Immature natural killer cell (primary cell): Measurements from ENCODE around the gene OR1F1. TPM values are rescaled to one million over a fixed set of nuclear protein-coding genes. Genes with fewer than 3 reads are reported as not detected.

ENCODE experiments used
- DNase-seq, 3 donors: peaks; one replicate each; pipeline ENCODE4 v3.0.0; 2022; ENCODE audit warnings: mixed read lengths in 1 of 3
- H3K27ac Mint-ChIP-seq, 6 donors: one replicate each; pipeline ENCODE4 v1.8.0; 2020; ENCODE audit warnings: mixed read lengths in 6 of 6, mild to moderate bottlenecking in 5 of 6, inconsistent platforms in 4 of 6, moderate library complexity in 3 of 6
- H3K27me3 Mint-ChIP-seq, 3 donors: one replicate each; pipeline ENCODE4 v1.8.0; 2020 to 2021; ENCODE audit warnings: low read depth in 3 of 3, mild to moderate bottlenecking in 3 of 3, mixed read lengths in 3 of 3, moderate library complexity in 3 of 3, inconsistent platforms in 1 of 3
- H3K36me3 Mint-ChIP-seq, 3 donors: one replicate each; pipeline ENCODE4 v1.8.0; 2020; ENCODE audit warnings: mixed read lengths in 3 of 3, inconsistent platforms in 2 of 3, mild to moderate bottlenecking in 2 of 3
- H3K4me1 Mint-ChIP-seq, 2 donors: one replicate each; pipeline ENCODE4 v1.8.0; 2020; ENCODE audit warnings: inconsistent platforms in 2 of 2, mild to moderate bottlenecking in 2 of 2, mixed read lengths in 2 of 2, moderate library complexity in 1 of 2
- H3K4me3 Mint-ChIP-seq, 5 donors: one replicate each; pipeline ENCODE4 v1.8.0; 2020; ENCODE audit warnings: mild to moderate bottlenecking in 5 of 5, mixed read lengths in 5 of 5, inconsistent platforms in 3 of 5, moderate library complexity in 3 of 5
- H3K9me3 Mint-ChIP-seq, 6 donors: one replicate each; pipeline ENCODE4 v1.8.0; 2020; ENCODE audit warnings: mild to moderate bottlenecking in 6 of 6, mixed read lengths in 6 of 6, inconsistent platforms in 4 of 6, moderate library complexity in 3 of 6
- polyA plus RNA-seq, 3 donors: library from polyadenylated mRNA; unstranded; fragments of 300-500 nt; fragmentation: Illumina TruSeq; gene quantifications; one replicate each; pipeline ENCODE4 v1.2.3, GENCODE V29; 2021

OR1F1 gene
- polyA plus RNA-seq, 3 donors from 2014 or later = not detected

- Mint-ChIP-seq H3K4me3 (no peak overlapping the region), H3K4me1 (peaks cover 11 to 15% of the 10 kb centered on the region in 2 donors), H3K27me3 (peaks cover 9 to 12% (median 10%) of the 10 kb centered on the region in 3 donors), H3K27ac (no peak overlapping the region), H3K36me3 (peaks cover 5 to 6% (median 6%) of the 10 kb centered on the region in 3 donors), H3K9me3 (no peaks in the 10 kb centered on the region)
- no peak for DNase-seq
These were observed 42.3 kb upstream of the OR1F1 start for GRCh38 chr16:3145660-3146059.

- H3K9me3 Mint-ChIP-seq = no peaks in the 10 kb centered on the region
- no peak for DNase-seq
- no peak overlapping the region for H3K27ac Mint-ChIP-seq
- H3K4me1 Mint-ChIP-seq = peaks cover 21 to 30% of the 10 kb centered on the region in 2 donors
- H3K27me3 Mint-ChIP-seq = peaks cover 19 to 23% (median 19%) of the 10 kb centered on the region in 3 donors
- H3K4me3 Mint-ChIP-seq = no peak overlapping the region
- H3K36me3 Mint-ChIP-seq = peaks cover 3 to 4% (median 3%) of the 10 kb centered on the region in 3 donors
These were observed 40.8 kb upstream of the OR1F1 start for GRCh38 chr16:3147046-3147756.

- H3K27ac Mint-ChIP-seq = no peak overlapping the region
- no peaks in the 10 kb centered on the region for H3K36me3 Mint-ChIP-seq
- no peaks in the 10 kb centered on the region for H3K9me3 Mint-ChIP-seq
- H3K4me3 Mint-ChIP-seq = no peak overlapping the region
- no peak for DNase-seq
- peaks cover 24 to 28% (median 25%) of the 10 kb centered on the region in 3 donors for H3K27me3 Mint-ChIP-seq
- peaks cover 26 to 36% of the 10 kb centered on the region in 2 donors for H3K4me1 Mint-ChIP-seq
These were observed 40.3 kb upstream of the OR1F1 start for GRCh38 chr16:3147757-3148104.

- Mint-ChIP-seq H3K27ac (peak overlapping the region in 5 of 6 donors; percentile 20 to 92 (median 57)), H3K4me1 (peaks cover 28 to 39% of the 10 kb centered on the region in 2 donors), H3K4me3 (peak overlapping the region; percentile 65 to 94 (median 86)), H3K36me3 (no peaks in the 10 kb centered on the region), H3K9me3 (no peaks in the 10 kb centered on the region), H3K27me3 (peaks cover 26 to 30% (median 27%) of the 10 kb centered on the region in 3 donors)
- DNase-seq = no peak
These were observed 39.5 kb upstream of the OR1F1 start for GRCh38 chr16:3148256-3149192.

GRCh38 chr16:3149193-3149530 is 38.8 kb upstream of the OR1F1 start:
- Mint-ChIP-seq H3K4me3 (peak overlapping the region; percentile 65 to 94 (median 86)), H3K4me1 (peaks cover 29 to 39% of the 10 kb centered on the region in 2 donors), H3K27ac (peak overlapping the region in 5 of 6 donors; percentile 20 to 92 (median 57)), H3K9me3 (no peaks in the 10 kb centered on the region), H3K36me3 (no peaks in the 10 kb centered on the region), H3K27me3 (peaks cover 26 to 32% (median 28%) of the 10 kb centered on the region in 3 donors)
- DNase-seq = no peak

- Mint-ChIP-seq H3K4me1 (peaks cover 30 to 39% of the 10 kb centered on the region in 2 donors), H3K4me3 (peak overlapping the region; percentile 84 to 94 (median 88)), H3K9me3 (no peaks in the 10 kb centered on the region), H3K27ac (peak overlapping the region; percentile 72 to 92 (median 88)), H3K36me3 (no peaks in the 10 kb centered on the region), H3K27me3 (peaks cover 26 to 33% (median 28%) of the 10 kb centered on the region in 3 donors)
- DNase-seq = peak; percentile 56 to 58 (median 56)
These were observed 38.2 kb upstream of the OR1F1 start for GRCh38 chr16:3149630-3150345.

GRCh38 chr16:3150346-3151218 is 37.4 kb upstream of the OR1F1 start:
- Mint-ChIP-seq H3K4me1 (peaks cover 32 to 44% of the 10 kb centered on the region in 2 donors), H3K4me3 (peak overlapping the region; percentile 88 to 96 (median 93)), H3K27me3 (peaks cover 26 to 33% (median 28%) of the 10 kb centered on the region in 3 donors), H3K36me3 (no peaks in the 10 kb centered on the region), H3K9me3 (no peaks in the 10 kb centered on the region), H3K27ac (peak overlapping the region; percentile 72 to 95 (median 88))
- DNase-seq = peak; percentile 96 to 97 (median 96)

GRCh38 chr16:3152027-3152276 is 36.1 kb upstream of the OR1F1 start:
- H3K9me3 Mint-ChIP-seq = no peaks in the 10 kb centered on the region
- peaks cover 28 to 33% (median 30%) of the 10 kb centered on the region in 3 donors for H3K27me3 Mint-ChIP-seq
- peaks cover 32 to 45% of the 10 kb centered on the region in 2 donors for H3K4me1 Mint-ChIP-seq
- H3K4me3 Mint-ChIP-seq = peak overlapping the region; percentile 78 to 90 (median 82)
- H3K27ac Mint-ChIP-seq = peak overlapping the region; percentile 85 to 93 (median 88)
- no peaks in the 10 kb centered on the region for H3K36me3 Mint-ChIP-seq
- peak in 2 of 3 donors; percentile 35 to 36 for DNase-seq

- peak overlapping the region; percentile 85 to 93 (median 88) for H3K27ac Mint-ChIP-seq
- H3K4me1 Mint-ChIP-seq = peaks cover 36 to 50% of the 10 kb centered on the region in 2 donors
- peaks cover 0 to 3% (median 0%) of the 10 kb centered on the region in 6 donors for H3K9me3 Mint-ChIP-seq
- H3K36me3 Mint-ChIP-seq = no peaks in the 10 kb centered on the region
- peak; percentile 74 to 77 (median 76) for DNase-seq
- H3K4me3 Mint-ChIP-seq = peak overlapping the region; percentile 78 to 90 (median 82)
- peaks cover 30 to 37% (median 35%) of the 10 kb centered on the region in 3 donors for H3K27me3 Mint-ChIP-seq
These were observed 35.6 kb upstream of the OR1F1 start for GRCh38 chr16:3152277-3152990.

GRCh38 chr16:3152991-3153368 is 35.0 kb upstream of the OR1F1 start:
- H3K4me3 Mint-ChIP-seq = peak overlapping the region; percentile 78 to 90 (median 82)
- no peaks in the 10 kb centered on the region for H3K36me3 Mint-ChIP-seq
- H3K27me3 Mint-ChIP-seq = peaks cover 34 to 42% (median 40%) of the 10 kb centered on the region in 3 donors
- H3K27ac Mint-ChIP-seq = peak overlapping the region; percentile 85 to 93 (median 88)
- DNase-seq = no peak
- peaks cover 42 to 55% of the 10 kb centered on the region in 2 donors for H3K4me1 Mint-ChIP-seq
- H3K9me3 Mint-ChIP-seq = peaks cover 0 to 5% (median 0%) of the 10 kb centered on the region in 6 donors

GRCh38 chr16:3155181-3155580 is 32.8 kb upstream of the OR1F1 start:
- H3K4me3 Mint-ChIP-seq = no peak overlapping the region
- no peaks in the 10 kb centered on the region for H3K36me3 Mint-ChIP-seq
- H3K4me1 Mint-ChIP-seq = peaks cover 51 to 59% of the 10 kb centered on the region in 2 donors
- peaks cover 0 to 5% (median 0%) of the 10 kb centered on the region in 6 donors for H3K9me3 Mint-ChIP-seq
- peak overlapping the region; percentile 29 to 96 (median 85) for H3K27ac Mint-ChIP-seq
- peaks cover 37 to 54% (median 50%) of the 10 kb centered on the region in 3 donors for H3K27me3 Mint-ChIP-seq
- DNase-seq = no peak

- H3K4me1 Mint-ChIP-seq = peaks cover 47 to 53% of the 10 kb centered on the region in 2 donors
- no peak overlapping the region for H3K4me3 Mint-ChIP-seq
- H3K36me3 Mint-ChIP-seq = no peaks in the 10 kb centered on the region
- H3K27ac Mint-ChIP-seq = peak overlapping the region; percentile 62 to 96 (median 81)
- peaks cover 30 to 47% (median 43%) of the 10 kb centered on the region in 3 donors for H3K27me3 Mint-ChIP-seq
- H3K9me3 Mint-ChIP-seq = peaks cover 0 to 5% (median 0%) of the 10 kb centered on the region in 6 donors
- DNase-seq = no peak
These were observed 32.0 kb upstream of the OR1F1 start for GRCh38 chr16:3155972-3156371.
